Islet precursor cell (in vitro differentiated cells): ENCODE data around the gene KPTN.

Source experiments
- DNase-seq: peaks from one replicate; pipeline ENCODE4 v3.0.0-alpha.2; 2018

Gene KPTN

DNA sequence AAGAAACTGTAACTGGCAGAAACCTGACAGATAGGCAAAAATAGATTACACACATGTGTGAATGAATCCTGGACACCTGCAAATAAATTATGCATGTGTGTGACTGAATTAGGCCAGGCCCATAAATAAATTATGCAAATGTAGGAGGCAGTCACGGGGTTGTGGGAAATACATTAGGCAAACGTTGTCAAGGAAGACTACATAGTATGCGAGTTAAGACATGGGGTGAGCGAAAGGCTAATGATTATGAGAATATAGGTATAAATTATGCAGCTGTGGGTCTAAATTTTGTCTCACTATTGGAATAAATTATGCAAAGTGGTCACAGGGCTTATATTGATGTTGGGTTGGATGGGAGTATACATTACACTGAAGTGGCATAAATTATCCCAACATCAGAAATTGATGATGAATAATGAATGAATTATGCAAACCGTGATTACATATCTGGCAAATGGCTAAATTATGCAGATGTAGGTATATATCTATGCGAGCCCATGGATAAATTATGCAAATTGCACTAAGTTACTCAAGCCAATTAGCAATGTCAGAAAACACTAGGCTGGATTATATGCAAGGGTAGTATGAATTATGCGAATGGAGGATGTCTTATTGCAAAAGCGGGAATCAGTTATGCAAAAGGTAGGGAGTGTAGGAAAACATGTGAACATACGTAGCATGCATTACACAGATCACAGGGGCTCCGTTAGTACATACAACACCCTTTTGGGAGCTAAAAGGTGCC, 19.2 kb downstream of the KPTN start:
- no peak for DNase-seq

DNA sequence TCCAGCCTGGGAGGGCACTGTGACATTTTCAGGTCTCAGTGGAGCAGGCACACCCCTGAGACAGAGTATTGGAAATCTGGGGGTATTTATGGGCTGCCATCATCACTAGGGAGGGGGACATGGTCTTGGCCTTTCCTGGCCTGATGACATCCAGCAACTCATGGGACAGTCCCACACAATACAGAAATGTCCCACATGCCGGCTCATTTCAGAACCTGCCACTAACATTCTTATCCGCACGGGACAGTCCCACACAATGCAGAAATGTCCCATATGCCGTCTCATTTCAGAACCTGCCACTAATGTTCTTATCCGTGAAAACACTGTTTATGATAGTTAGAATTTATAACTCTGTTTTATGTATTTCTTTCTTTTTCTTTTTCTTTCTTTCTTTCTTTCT, 22.1 kb downstream of the KPTN start:
- no peak for DNase-seq

DNA sequence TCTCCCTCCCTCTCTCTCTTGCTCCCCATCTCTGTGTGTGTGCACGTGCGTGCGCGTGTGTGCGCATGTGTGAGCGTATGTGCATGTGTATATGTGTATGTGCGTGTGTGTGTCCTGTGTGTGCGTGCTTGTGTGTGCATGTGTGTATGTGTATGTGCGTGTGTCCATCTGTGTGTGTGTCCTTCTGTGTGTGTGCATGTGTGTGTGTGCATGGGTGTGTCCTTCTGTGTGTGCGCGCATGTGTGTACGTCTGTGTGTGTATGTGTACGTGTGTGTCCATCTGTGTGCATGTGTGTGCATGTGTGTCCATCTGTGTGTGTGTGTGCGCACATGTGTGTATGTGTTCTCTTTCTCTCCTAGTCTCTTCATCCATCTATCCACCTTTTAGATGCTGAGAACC, 24.5 kb downstream of the KPTN start:
- no peak for DNase-seq

DNA sequence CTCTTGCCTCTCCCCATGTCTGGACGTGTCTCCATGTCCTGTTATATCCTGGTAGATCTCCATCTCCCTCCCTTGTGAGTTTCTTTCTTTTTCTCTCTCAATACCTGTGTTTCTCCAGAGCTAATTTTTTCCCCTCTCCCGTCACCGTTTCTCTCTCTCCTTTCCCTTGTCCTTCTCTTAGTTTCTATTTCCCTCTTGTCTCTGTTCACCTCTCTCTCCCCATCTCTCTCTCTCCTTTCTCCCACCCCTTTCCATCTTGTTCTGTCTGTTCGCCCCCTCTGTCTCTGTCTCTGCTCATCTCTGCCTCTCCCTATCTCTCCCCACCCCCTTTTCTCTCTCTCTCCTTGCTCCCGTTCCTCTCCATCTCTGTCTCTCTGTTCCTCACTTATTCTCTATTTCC, 25.3 kb downstream of the KPTN start:
- DNase-seq: no peak

DNA sequence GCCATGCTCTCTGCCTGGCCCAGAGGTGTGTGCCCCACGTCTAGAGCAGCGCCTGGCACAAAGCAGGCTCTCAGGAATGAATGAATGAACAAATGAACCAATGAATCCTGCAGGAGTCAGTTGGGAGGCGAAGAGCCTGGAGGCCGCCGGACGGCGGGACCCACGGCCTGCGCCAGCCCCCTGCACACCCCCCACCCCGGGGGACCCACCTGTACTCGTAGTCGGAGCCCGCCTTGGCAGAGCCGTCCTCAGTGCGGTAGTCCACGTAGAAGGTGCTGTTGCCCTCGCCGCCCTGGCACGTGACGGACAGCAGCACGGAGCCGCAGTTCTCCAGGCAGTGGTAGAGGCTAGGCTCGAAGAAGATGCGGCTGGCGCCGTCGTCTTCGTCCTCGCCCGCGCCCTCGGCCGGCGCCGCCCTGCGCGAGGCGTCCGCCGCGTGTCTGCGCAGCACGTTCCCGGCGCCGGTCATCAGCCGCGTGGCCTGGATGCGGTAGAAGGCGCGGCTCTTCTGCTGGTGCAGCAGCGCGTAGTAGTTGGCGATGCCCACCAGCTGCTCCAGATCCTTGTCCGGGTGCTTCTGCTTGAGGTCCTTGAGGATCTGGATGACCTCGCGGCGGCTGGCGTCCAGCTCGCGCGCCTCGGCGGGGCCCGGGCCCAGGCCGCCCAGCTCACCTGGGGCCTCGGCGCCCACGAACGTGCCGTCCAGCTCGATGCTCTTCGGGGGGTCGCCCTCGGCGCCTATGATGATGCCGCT, 27.1 kb downstream of the KPTN start:
- DNase-seq: no peak

DNA sequence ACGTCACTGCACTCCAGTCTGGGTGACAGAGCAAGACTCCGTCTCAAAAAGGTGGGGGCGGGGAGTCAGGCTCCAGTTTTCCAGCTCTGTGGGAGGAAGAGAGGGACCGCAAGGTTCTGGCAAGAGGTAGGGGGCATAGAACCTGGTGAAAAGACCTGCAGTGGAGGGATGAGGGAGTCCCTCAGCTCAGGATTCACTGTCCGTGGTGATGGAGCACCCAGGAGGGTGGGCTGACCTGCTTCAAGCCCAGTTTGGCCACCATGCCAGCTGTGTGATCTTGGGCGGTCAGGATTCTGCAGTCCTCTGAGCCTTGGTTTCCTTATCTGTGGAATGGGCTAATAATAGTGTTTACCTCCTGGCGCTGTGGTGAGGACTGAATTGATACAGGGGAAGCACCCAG, 33.5 kb downstream of the KPTN start:
- no peak for DNase-seq

DNA sequence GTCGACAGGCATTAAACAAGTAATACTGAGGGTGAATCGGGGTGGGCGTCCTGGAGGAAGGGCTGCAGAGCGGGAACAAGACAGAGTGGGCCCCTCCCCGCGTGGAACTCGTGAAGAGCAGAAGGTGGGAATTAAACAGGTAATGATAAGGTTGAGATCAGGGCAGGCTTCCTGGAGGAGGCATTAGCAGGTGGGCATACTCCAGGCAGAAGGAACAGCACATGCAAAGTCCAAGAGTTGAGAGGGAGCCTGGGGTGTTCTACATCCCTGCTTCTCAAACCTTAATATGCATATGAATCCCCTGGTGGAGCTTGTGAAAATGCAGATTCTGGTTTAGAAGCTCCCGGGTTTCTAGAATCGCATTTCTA, 35.7 kb downstream of the KPTN start:
- DNase-seq: no peak

DNA sequence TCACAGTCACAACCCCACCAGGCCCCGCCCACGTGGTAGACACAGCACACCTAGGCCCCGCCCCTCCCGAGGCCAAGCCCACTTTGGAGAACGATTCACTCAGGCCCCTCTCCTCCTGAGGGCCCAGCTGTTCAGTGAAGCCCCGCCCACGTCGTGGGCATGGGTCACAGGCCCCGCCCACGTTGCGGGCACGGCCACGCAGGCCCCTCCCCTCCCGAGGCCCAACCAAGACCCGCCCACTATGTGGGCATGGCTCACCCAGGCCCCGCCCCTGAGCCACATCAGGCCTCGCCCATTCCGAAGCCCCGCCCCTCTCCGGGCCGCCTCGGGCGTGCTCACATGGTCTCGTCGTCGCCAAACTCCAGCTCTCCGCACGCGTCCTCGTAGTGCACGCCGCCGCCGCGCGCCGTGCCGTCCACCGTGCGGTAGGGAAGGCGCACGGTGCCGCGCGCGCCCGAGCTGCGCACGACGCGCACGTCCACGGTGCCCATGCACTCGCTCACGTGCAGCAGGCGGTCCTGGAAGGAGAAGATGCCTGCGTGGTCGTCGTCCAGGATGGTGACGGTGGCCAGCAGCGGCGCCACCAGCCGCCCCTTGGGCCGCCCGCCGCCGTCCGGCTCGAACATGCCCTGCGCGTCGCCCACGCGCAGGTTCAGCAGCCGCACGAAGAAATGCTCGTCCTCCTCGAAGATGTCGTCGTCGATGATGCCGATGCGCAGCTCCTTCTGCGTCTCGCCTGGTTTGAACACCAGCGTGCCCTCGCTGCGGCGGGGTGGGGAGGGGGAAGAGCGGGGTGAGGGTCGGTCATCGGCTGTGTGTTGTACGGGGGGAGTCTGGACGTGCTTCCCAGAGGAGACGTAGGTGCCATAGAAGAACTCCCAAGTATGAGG, 36.3 kb downstream of the KPTN start:
- peak; percentile 88 for DNase-seq

DNA sequence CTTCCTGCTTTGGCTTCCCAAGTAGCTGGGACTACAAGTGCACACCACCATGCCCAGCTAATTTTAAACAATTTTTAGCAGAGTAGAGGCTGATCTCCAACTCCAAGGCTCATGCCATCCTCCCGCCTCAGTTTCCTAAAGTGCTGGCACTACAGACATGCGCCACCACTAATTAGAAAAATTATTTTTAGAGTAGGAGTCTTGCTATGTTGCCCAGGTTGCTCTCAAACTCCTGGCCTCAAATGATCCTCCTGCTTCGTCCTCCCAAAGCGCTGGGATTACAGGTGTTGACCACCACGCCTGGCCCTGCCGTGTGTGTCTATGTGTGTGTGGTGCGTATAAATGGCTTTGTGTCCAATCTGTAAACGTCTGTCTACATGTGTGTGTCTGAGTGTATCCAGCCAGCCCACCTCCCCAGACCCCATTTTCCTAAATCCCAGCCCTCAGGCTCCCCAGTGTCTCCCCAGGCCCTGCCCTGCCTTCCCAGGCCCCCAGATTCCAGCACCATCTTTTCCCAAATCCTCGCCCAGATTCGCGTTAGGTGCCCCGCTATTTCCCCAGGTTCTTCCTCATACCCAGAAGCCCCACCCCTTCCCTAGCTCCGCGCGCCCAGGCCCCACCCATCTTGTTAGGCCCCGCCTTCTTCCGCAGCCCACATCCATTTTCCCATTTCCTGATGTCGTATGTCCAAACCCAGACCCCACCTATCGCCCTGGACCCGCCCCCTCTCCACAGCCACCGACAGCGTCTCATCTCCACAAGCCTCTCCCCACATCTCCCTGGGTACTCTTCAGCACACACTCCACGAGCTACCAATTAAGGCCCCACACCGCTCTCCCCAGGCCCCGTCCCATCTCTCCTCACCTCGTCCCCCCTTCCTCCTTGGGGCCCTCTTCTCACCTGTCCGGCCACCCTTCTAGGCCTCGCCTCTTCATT, 37.2 kb downstream of the KPTN start:
- DNase-seq: peak; percentile 78

DNA sequence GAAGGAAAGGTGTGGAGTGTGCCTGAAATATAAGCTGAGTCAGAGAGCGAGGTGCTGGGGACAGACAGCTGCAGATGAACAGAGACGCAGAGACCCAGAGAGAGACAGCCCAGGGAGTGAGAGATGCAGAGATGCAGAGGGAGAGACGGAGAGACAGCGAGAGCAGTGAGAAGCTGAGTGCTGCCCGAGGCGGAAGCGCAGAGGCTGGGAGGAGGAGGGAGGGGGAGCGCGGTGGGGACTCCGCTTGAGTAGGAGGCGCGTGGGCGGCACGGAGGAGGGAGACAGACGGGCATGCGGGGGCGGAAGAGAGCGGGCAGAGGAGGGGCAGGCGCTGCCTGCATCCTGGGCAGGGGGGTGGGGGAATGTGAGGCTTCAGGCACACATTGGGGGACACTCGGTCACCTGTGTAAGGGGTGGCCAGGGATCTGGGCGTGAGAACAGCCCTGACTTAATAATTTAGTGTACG, 38.0 kb downstream of the KPTN start:
- DNase-seq: peak; percentile 83

DNA sequence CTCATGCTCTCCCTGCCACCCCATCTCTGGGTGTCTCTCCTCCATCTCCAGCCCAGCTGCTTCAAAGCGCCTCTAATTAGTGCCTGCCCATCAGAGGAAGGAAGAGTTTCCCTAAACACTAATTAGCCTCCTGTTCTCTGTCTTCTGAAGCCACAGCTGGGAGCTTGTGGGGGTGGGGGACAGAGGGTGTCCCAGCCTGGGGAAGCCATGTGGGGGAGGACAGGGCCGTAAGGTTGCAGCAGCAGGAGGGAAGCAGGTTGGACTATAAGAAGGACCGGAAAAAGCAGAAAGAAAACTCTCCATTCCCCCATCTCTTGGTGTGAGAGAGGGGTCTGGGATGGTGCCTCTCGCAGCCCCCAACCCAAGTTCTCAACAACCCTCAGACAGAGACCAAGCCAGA, 38.5 kb downstream of the KPTN start:
- DNase-seq: no peak

DNA sequence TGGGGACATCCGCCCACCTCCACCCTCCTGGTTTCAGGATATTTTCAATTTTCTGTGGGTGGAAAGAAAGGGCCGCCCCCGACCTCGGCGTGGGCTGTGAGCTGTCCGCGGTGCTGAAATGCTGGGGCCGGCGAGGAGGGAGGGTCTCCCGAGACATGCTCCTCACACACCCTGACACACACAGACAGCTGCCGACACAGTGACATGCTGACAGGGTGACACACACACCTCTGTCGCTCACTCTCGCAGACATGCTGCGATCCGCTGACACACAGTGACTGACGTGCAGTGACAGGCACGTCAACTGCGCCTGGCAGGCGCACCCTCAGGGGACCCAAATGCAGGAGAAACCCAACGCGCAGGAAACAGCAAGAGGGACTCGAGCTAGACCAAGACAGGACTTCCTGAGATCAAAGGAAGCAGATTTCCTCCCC, 39.6 kb downstream of the KPTN start:
- DNase-seq: peak; percentile 81

DNA sequence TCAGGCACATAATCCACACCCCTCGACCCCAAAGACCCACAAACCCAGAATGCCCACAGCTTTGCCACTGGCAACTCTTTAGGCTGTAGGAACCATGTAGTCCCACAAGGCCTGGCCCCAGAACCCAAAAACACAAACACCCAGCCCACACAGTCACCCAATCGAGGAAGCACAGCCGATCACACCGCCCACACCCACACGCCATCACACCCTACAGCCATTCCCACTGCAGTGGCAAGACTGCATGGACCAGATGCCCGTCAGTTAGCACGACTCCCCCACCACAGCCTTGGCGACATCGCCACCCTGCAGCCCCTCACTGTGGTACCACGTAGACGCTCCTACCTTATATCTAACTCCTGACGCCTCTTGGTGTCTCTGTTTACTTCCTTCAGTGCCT, 40.7 kb downstream of the KPTN start:
- DNase-seq: no peak

DNA sequence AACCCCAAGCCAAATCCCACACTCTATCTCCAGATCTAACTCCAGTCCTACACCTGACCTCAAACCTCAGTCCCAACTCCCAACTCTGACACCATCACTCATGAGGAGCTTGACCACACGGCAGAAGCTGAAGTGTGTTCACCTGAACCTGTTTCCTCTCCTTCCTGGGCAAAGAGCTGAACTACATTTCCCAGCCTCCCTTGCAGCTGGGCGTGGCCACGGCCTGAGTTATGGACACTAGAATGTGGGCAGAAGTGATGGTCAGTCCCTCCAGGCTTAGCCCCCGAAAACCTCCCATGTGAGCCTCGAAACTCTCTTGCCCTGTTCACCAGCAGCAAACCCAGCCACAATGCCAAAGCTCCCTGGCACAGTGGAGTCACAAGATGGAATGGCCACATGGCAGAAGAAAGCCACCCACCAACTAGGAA, 45.2 kb downstream of the KPTN start:
- no peak for DNase-seq

DNA sequence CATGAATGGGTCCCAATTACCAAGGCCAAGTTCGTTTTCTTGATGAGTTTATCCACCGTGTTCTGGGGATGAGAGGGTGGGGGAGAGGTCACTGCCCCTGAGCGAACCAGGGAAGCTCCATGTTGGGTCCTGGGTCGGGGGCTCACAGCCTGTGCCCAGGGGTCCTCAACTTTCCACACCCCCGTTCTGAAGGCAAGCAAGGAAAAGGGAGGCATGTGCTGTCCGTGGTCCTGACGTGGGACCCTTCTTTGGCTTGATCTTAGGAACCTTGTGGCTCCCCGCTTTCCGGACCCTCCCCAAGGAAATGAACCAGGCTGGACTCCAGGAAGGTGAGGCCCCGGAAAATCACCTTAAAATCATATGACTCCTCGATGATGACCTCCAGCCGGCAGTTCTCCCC, 46.5 kb downstream of the KPTN start:
- DNase-seq: no peak

DNA sequence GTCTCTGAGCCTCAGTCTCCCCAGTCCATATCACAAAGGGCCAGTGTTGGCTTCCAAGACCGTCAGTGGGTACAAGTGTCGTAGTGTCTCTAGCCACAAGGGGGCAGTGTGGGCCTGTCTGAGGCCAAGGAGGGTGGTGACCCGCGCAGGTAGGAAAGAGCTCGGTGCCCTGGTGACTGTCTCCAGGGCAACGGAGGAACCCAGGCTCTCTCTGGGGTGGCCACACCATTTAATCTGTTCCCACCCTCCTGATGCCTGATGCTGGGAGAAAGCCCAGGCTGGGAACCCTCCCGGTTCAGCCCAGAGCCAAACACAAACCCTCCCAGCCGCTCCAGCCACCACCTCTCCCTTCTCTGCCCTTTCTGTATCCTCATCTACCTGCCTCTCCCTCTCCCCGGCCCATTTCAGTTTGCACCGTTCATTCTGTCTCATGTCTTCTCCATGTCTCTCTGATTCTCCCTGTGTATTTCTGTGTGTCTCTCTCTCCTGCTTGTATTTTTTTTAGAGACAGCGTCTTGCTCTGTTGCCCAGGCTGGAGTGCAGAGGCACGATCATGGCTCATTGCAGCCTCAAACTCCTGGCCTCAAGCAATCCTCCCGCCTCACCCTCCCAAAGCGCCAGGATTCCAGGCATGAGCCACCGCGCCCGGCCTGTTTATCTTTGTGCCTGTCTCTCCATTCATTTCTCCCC, 47.2 kb downstream of the KPTN start:
- peak; percentile 85 for DNase-seq

DNA sequence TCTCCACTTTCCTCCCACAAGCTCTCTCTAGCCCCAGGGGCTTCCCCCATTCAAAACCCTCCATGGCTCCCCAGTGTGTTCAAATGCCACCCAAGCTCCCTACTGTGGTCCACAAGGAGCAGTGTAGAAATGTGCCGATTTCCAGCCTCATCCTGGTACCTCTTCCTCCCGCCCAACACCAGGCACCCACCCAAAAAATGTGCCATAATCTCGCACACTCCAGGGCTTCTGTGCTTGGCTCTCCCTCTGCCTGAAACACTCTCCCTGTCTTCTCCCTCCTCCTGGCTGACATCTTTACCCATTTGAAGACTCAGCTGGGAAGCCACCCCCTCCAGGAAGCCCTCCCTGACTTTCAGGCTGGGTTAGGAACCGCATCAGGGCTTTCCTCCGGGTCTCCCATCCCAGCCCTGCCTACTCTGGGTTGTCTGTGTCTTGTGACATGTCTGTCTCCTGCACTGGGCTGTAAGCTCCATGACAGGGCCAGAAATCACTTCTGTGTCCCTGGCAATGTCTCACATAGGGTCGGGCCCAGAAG, 48.1 kb downstream of the KPTN start:
- DNase-seq: no peak

DNA sequence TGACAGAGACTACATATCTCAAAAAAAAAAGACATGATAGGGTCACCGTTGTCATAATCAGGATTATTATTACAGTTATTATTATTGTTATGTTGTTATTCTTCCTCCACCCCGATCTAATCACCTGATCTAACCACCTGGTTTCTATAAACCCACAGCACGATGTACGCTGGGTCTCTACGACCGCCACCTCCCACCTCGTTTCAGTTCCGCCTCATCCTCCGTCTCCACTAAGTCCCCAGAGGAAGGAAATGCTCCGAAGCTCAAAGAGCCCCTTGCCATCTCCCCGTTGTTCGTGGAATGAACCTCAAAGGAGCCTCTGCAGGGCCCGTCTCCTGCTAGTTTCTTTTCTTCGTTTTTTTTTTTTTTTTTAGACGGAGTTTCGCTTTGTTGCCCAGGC, 48.8 kb downstream of the KPTN start:
- no peak for DNase-seq

DNA sequence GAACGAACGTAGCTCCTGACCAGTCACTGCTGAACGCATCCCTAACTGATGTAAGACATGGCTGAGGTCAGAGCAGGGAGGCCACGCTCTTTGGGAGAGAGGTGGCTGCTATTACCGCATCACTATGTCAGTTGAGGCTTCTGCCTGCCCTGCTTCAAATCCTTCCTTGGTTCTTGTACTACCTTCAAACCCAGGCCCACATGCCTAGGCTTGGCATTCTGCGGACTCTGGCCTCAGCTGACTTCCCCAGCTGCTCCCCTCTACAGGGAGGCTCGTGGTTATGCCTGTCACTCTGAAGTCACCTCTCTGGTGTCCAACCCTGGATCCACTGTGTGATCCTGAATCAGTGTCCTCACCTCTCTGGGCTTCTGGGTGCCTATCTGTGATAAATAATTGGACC, 49.9 kb downstream of the KPTN start:
- no peak for DNase-seq

DNA sequence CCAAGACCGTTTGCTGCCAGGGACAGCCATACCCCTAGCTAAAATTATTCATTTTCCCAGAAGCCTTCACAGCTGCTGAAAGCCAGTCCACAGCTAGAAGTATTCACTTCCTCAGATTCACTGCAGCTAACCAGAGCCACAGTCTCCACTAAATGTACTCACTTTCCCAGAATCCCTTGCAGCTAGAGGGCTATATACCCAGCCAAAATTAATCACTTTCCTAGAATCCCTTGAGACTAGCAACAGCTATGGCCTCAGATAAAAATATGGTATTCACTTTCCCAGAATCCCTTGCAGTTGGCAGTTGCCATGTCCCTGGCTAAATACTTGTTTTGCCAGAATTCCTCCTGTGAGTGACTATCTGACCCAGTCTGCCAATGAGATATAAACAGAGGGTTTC, 50.9 kb downstream of the KPTN start:
- no peak for DNase-seq

DNA sequence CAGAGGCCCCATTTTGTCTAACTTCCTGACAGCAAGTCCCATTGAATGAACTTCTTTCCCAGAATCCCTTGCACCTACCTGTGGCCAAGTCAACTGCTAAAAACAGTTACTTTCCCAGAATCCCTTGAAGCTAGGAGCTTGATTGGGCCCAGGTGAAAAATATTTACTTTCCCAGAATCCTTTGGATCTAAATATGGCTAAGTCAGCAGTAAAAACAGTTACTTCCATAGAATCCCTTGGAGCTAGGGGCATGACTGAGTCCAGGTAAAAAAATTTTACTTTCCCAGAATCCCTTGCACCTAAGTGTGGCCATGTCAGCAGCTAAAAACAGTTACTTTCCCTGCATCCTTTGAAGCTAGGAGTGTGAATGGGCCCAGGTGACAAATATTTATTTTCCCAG, 51.5 kb downstream of the KPTN start:
- no peak for DNase-seq
